ENCODE data around the gene GPANK1. TPM values are rescaled to one million over a fixed set of nuclear protein-coding genes. Genes with fewer than 3 reads are reported as not detected.

The GPANK1 gene
- total RNA-seq, 1 experiment from 2014 or later, result 11.7 TPM

GRCh38 chr6:31620586-31621319, 44.0 kb downstream of the GPANK1 start, which contains the start of gene PRRC2A:
PRRC2A (plus strand) TSS chr6:31620715; CDS start chr6:31622790, 2,075 bp downstream.
- no peak for DNase-seq (ENCODE audit: low spot score)

- peak; percentile 98 for DNase-seq (ENCODE audit: low spot score)
Measured at GRCh38 chr6:31619805-31620585, 44.8 kb downstream of the GPANK1 start.

- DNase-seq (ENCODE audit: low spot score), result no peak
Measured at GRCh38 chr6:31617010-31617409, 47.8 kb downstream of the GPANK1 start.

GRCh38 chr6:31615748-31616147, 49.0 kb downstream of the GPANK1 start:
- DNase-seq (ENCODE audit: low spot score), result no peak

GRCh38 chr6:31614684-31615578, 49.9 kb downstream of the GPANK1 start, which contains the start of gene AIF1:
AIF1 (plus strand) TSS chr6:31615234; CDS start chr6:31615330, 96 bp downstream.
- DNase-seq (ENCODE audit: low spot score), result no peak

GRCh38 chr6:31614075-31614619, 50.6 kb downstream of the GPANK1 start:
- no peak for DNase-seq (ENCODE audit: low spot score)

Small RNA genes lying within 50 kb of the gene (small RNA-seq; reads per million reads assigned to genes)
- gene MIR4646 (not detected), gene MIR6832 (not detected), gene RF00019 (not detected), gene SNORA38 (8.9 reads per million, percentile 87 among the genes with 10 or more reads in this experiment), gene UQCRHP1 (not detected)

Other genes starting within 250 kb of the GPANK1 start
- gene MICB, start 166.9 kb downstream of the GPANK1 start, total RNA-seq (2014; rRNA removed; shearing (Covaris generic)), result 0.66 and 0.89 TPM in 2 replicates
- not detected in 2 replicates for gene MCCD1, start 136.0 kb downstream of the GPANK1 start, total RNA-seq (2014; rRNA removed; shearing (Covaris generic))
- 685 and 711 TPM in 2 replicates for gene DDX39B, start 123.0 kb downstream of the GPANK1 start, total RNA-seq (2014; rRNA removed; shearing (Covaris generic))
- gene ATP6V1G2, start 118.4 kb downstream of the GPANK1 start, total RNA-seq (2014; rRNA removed; shearing (Covaris generic)), result not detected in 2 replicates
- gene NFKBIL1, start 117.4 kb downstream of the GPANK1 start, total RNA-seq (2014; rRNA removed; shearing (Covaris generic)), result 26.4 and 29.2 TPM in 2 replicates
- not detected in 2 replicates for gene LTA, start 92.7 kb downstream of the GPANK1 start, total RNA-seq (2014; rRNA removed; shearing (Covaris generic))
- gene TNF, start 89.4 kb downstream of the GPANK1 start, total RNA-seq (2014; rRNA removed; shearing (Covaris generic)), result 0.08 TPM in 1 of 2 replicates, not detected in the other
- 0.13 TPM in 1 of 2 replicates, not detected in the other for gene LTB, start 82.6 kb downstream of the GPANK1 start, total RNA-seq (2014; rRNA removed; shearing (Covaris generic))
- not detected in 2 replicates for gene LST1, start 78.7 kb downstream of the GPANK1 start, total RNA-seq (2014; rRNA removed; shearing (Covaris generic))
- not detected in 2 replicates for gene NCR3, start 72.0 kb downstream of the GPANK1 start, total RNA-seq (2014; rRNA removed; shearing (Covaris generic))
- gene AIF1, start 49.8 kb downstream of the GPANK1 start, total RNA-seq (2014; rRNA removed; shearing (Covaris generic)), result not detected in 2 replicates
- gene PRRC2A, start 44.3 kb downstream of the GPANK1 start, total RNA-seq (2014; rRNA removed; shearing (Covaris generic)), result 128 and 172 TPM in 2 replicates
- gene BAG6, start 12.3 kb downstream of the GPANK1 start, total RNA-seq (2014; rRNA removed; shearing (Covaris generic)), result 307 and 336 TPM in 2 replicates
- gene APOM, start 9.1 kb downstream of the GPANK1 start, total RNA-seq (2014; rRNA removed; shearing (Covaris generic)), result 1.8 and 4.2 TPM in 2 replicates
- gene C6orf47, start 4.2 kb downstream of the GPANK1 start, total RNA-seq (2014; rRNA removed; shearing (Covaris generic)), result 24.7 and 29.1 TPM in 2 replicates
- 219 and 225 TPM in 2 replicates for gene CSNK2B, start 1.1 kb upstream of the GPANK1 start, total RNA-seq (2014; rRNA removed; shearing (Covaris generic))
- gene LY6G5B, start 5.0 kb upstream of the GPANK1 start, total RNA-seq (2014; rRNA removed; shearing (Covaris generic)), result 3.5 and 3.6 TPM in 2 replicates
- gene LY6G5C, start 16.1 kb upstream of the GPANK1 start, total RNA-seq (2014; rRNA removed; shearing (Covaris generic)), result 0.76 and 2.1 TPM in 2 replicates
- gene ABHD16A, start 38.3 kb upstream of the GPANK1 start, total RNA-seq (2014; rRNA removed; shearing (Covaris generic)), result 32.5 and 37.9 TPM in 2 replicates
- gene LY6G6F, start 41.9 kb upstream of the GPANK1 start, total RNA-seq (2014; rRNA removed; shearing (Covaris generic)), result not detected in 2 replicates
- not detected in 2 replicates for gene LY6G6D, start 50.4 kb upstream of the GPANK1 start, total RNA-seq (2014; rRNA removed; shearing (Covaris generic))
- not detected in 2 replicates for gene LY6G6C, start 56.7 kb upstream of the GPANK1 start, total RNA-seq (2014; rRNA removed; shearing (Covaris generic))
- 0.18 TPM in 1 of 2 replicates, not detected in the other for gene MPIG6B, start 58.4 kb upstream of the GPANK1 start, total RNA-seq (2014; rRNA removed; shearing (Covaris generic))
- gene DDAH2, start 64.3 kb upstream of the GPANK1 start, total RNA-seq (2014; rRNA removed; shearing (Covaris generic)), result 107 and 116 TPM in 2 replicates
- 914 and 960 TPM in 2 replicates for gene CLIC1, start 71.5 kb upstream of the GPANK1 start, total RNA-seq (2014; rRNA removed; shearing (Covaris generic))
- gene MSH5, start 75.0 kb upstream of the GPANK1 start, total RNA-seq (2014; rRNA removed; shearing (Covaris generic)), result 19.6 and 20.9 TPM in 2 replicates
- gene SAPCD1, start 97.7 kb upstream of the GPANK1 start, total RNA-seq (2014; rRNA removed; shearing (Covaris generic)), result 6.3 and 11.6 TPM in 2 replicates
- gene VWA7, start 112.3 kb upstream of the GPANK1 start, total RNA-seq (2014; rRNA removed; shearing (Covaris generic)), result 5.6 and 11.2 TPM in 2 replicates
- gene VARS1, start 130.8 kb upstream of the GPANK1 start, total RNA-seq (2014; rRNA removed; shearing (Covaris generic)), result 128 and 138 TPM in 2 replicates
- 77.4 and 93.6 TPM in 2 replicates for gene LSM2, start 142.0 kb upstream of the GPANK1 start, total RNA-seq (2014; rRNA removed; shearing (Covaris generic))
- 0.64 and 1.3 TPM in 2 replicates for gene HSPA1L, start 150.3 kb upstream of the GPANK1 start, total RNA-seq (2014; rRNA removed; shearing (Covaris generic))
- gene HSPA1A, start 150.5 kb upstream of the GPANK1 start, total RNA-seq (2014; rRNA removed; shearing (Covaris generic)), result 379 and 403 TPM in 2 replicates
- 655 TPM in 2 replicates for gene HSPA1B, start 162.7 kb upstream of the GPANK1 start, total RNA-seq (2014; rRNA removed; shearing (Covaris generic))
- gene NEU1, start 197.8 kb upstream of the GPANK1 start, total RNA-seq (2014; rRNA removed; shearing (Covaris generic)), result 82.3 and 87.1 TPM in 2 replicates
- gene SLC44A4, start 214.0 kb upstream of the GPANK1 start, total RNA-seq (2014; rRNA removed; shearing (Covaris generic)), result 101 and 124 TPM in 2 replicates
- gene EHMT2, start 232.7 kb upstream of the GPANK1 start, total RNA-seq (2014; rRNA removed; shearing (Covaris generic)), result 85.9 and 98.5 TPM in 2 replicates
- gene ZBTB12, start 237.1 kb upstream of the GPANK1 start, total RNA-seq (2014; rRNA removed; shearing (Covaris generic)), result 12.6 and 13.6 TPM in 2 replicates

Measured in HT-29 (cell line).